Hematopoietic multipotent progenitor cell treated with erythropoietin and hydrocortisone succinate and interleukin-3 and kit ligand, for 8 days (in vitro differentiated cells): ENCODE results near the gene CLK2.
"Not testable (repeated sequence)": the region's sequence is repeated elsewhere in the genome, so short reads cannot be mapped to it uniquely, and the experiment has no call there.

Source experiments
- DNase-seq: peaks from one replicate; pipeline ENCODE4 v3.0.0-alpha.2; 2015

Gene CLK2

DNA sequence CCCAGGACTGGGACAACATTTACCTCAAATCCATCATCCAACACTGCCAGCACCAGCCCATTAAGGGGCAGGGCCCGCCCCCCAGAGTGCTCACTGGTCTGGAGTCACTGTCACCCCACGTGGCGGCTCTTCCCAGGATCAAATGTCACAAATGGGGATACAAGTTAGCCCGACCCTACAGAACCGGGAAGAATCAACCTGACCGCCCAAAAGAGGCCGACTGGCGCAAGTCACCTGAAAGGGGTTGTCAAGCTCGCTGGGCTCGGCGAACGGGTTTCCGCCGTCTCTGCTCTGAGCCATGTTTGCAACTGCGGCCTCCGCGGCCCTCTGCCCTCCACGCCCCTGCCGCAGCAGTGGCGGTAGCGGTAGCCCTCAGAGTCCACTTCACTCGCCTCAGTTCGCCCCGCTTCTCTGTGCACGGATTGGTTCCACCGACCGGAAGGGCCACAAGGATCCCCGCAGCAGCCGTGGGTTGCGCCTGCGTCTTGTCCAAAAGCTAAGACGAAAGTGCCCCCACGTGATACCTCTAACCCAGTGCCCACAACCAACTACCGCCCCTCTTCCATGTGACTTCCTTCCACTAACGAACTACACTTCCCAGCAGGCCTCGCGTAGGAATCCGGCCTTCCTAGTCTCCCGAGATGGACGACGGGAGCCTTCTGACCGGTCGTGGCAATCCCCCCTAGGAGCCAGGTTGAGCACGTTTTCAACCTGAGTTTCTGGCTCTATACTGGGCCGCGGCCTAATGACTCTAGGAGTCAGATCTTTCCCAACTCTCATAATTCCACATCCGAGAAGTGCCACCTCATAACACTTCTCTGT lies 11.2 kb downstream of the CLK2 start, which contains the start of gene SCAMP3:
Gene SCAMP3 (minus strand): TSS at position 509 of the 822 bp plus-strand sequence. CDS start 209 bp downstream, at position 300.
- peak; percentile 98 for DNase-seq

DNA sequence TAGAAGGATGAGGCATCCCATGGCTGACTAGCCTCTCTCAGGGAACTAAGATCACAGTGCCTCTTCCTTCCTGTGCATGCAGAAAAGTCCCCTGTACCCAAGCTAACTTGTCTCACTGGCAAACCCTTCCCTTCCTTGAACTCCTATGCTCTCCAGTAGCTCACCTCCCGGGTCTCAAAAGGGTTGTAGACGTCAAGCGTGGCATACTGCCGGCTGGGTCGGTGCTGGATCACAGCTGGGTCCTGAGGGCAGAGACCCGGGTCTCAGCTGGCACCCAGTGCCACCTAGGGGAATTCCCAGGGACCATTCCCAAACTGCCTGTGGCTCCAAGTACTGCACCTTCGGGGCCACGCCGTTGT lies 11.8 kb downstream of the CLK2 start:
- no peak for DNase-seq

DNA sequence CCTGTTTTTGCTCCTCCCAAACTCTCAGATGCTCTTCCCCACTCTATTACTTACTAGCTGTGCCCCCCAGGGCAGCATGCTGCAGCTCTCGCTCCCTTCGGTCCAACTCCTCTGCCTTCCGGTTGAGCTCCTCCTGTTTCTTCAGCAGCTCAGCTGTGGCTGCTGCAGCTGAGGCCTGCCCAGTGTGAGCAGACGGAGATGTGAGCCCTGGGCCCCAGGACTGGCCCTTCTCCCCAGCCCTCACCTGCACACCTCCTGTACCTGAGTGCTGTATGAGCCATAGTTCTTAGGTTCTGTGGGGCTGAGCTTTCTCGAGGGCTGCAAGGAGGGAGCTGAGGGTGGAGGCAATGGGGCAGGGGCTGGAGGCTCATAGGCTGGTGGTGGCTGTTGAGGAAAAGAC lies 13.0 kb downstream of the CLK2 start:
- no peak for DNase-seq

DNA sequence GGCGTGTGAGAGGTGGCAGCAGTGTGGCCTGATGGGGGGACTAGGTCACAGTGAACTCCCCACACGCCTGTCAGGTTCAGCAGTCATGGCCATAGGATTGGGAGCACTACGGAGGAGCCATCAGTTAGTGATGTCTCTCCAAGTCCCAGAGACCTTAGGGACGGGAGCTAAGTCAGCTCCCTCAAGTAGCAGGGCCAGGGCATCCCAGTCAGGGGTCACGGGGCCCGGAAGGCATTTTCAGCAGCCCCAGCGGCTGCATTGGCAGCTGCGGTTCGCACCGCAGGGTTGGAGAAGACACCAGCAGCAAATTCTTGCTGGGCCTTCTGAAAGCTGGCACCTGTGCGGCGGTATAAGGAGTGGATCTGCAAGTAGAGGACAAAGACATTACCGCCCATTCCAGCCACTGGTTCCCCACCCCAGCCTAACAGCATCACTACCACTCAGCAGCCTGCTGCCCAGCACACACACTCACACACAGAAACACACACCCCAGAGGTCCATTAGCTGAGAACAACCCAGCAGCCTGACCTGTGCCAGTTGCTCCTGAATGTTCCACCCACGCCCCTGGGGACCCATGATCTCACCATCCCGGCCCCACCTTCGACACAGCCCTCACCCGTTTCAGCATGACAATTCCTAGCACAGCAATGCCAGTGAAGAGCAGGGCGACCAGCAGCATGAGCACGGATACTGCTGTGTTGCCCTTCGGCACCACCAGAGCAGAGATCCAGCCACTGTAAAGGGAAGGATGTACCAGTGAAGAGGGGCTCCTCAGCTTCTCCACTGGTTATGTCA lies 17.0 kb downstream of the CLK2 start:
- DNase-seq: no peak

DNA sequence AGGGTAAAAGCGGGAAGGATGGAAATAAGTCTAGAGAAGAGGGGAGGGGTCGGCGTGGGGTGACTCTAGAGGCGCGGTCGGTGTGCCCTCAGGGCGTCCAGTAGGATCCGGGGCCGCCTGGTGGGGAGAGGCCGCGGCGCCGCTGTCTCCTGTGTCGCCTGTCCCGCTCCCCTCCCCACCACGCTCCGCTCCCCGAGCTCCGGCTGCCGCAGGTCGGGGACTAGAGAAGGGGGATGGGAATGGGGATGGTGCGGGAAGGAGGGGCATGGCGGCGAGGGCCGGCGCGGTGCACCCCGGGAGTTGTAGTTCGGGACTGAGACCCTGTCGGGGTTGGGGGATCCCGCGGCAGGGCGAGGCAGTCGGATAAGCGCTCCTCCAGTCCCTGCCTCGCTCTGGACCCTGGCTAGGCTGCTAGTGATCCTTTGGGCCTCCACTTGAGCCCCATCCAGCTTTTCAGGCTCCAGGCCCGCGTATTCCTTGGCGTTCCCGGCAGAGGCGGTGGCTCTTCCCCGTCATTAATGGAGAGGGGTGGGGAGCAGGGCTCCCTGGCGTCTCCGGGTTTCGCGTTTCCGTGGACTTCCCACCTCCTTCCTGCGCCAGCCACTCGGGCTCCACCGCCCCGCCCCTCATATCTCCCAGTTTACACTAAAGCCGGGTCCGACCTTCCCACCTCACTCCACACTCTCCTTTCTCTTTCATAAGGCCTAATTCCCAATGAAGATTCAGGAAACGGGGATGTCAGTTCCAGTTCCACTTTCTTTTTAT lies 17.9 kb downstream of the CLK2 start, which contains the start of gene ENTREP3:
Gene ENTREP3 (minus strand): TSS at position 241 of the 765 bp plus-strand sequence. CDS start 606 bp downstream, outside the sequence.
- DNase-seq: peak; percentile 71

DNA sequence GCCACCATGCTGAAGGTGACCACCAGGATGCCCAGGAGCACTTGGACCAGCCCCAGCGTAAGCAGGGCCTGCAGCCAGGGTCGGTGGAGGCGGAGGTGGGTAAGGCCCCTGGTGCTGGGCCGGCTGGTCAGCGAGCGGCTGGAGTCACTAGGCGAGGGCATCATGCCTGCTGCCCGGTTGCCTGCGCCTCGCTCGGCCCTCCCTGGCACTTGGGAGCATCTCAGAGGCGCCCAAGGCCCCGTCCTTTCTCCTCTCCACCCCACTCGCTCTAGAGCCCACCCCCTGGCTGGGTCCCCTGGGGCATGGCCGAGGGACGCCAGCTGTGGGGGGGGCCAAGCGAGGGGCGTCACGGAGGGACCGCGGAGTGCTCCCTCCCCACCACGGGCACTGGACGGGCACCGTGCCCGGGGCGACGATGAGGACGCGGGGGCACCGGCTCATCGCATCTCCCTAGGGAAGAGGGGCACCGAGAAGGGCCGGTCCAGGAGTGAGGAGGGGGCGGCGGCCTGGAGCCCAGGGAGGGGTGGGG lies 18.5 kb downstream of the CLK2 start:
- DNase-seq: no peak

DNA sequence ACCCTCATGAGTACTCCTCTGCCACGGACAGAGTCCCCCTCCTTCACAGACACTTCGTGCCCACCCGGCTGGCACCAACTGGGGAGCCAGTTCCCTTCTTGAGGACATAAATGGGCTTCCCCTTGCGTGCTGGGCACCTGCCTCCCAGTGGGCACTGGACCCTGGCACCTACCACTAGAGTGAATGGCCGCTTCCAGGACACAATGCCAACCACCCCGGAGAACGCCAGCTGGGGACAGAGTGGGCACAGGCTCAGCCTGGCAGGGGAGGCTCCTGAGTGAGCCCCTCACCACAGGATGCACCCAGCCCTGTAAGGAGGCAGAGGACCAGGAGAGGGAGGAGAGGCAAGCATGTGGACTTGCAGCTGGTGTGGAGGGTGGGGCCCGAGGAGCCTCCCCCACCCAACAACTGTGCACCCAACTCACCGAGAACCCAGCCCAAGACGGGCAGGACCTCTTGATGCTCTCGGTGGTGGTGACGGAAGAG lies 19.0 kb downstream of the CLK2 start:
- no peak for DNase-seq

DNA sequence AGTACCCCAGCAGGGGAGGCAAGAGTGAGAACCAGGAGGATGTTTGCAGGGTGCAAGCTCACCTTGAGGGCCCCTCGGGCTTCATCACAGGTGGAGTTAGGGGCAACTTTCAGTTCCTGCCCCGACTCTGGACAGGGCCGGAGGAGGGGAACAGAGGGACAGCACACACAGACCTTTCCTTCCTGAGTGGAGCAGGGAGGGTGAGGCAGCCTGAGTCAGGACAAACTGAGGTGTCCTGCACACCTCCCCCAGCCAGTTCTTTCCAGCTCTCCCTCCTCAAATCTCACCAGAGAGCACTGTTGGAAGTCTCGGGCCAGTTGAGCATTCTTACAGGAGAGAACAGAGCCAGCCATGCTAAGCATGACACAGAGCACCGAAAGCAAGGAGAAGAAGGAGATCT lies 19.5 kb downstream of the CLK2 start:
- no peak for DNase-seq

DNA sequence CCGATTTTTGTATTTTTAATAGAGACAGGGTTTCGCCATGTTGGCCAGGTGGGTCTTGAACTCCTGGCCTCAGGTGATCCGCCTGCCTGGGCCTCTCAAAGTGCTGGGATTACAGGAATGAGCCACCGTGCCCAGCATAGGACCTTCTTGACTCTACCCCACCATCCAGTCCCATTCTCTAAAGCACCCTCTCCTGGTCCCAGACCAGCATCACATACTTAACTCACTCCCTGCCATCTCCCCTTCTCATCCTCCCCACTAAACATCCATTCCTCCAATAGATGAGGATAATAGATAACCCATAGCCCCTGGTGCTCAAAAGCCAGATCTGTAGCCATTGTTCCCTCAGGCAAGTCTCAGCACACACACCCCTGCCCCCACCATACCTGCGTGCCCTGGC lies 20.1 kb downstream of the CLK2 start:
- no peak for DNase-seq

DNA sequence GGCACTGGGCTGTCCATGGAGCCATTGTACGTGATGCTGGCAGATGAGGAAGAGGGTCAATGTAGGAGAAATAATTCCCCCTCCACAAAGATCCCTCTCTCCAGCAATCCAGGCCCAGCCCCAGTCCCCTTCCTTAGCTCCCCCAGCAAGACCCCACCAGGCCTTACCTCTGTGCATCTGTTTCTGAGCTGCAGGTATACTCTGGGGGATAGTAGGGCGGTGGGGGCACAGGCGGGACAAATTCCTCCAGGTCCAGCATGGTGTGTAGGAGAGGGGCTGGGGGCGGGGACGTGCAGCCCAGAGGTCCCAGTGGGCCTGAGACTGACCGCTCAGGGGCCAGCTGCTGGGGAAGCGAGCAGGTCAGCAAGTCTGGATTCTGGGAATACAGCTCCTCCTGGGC lies 21.7 kb downstream of the CLK2 start:
- no peak for DNase-seq

DNA sequence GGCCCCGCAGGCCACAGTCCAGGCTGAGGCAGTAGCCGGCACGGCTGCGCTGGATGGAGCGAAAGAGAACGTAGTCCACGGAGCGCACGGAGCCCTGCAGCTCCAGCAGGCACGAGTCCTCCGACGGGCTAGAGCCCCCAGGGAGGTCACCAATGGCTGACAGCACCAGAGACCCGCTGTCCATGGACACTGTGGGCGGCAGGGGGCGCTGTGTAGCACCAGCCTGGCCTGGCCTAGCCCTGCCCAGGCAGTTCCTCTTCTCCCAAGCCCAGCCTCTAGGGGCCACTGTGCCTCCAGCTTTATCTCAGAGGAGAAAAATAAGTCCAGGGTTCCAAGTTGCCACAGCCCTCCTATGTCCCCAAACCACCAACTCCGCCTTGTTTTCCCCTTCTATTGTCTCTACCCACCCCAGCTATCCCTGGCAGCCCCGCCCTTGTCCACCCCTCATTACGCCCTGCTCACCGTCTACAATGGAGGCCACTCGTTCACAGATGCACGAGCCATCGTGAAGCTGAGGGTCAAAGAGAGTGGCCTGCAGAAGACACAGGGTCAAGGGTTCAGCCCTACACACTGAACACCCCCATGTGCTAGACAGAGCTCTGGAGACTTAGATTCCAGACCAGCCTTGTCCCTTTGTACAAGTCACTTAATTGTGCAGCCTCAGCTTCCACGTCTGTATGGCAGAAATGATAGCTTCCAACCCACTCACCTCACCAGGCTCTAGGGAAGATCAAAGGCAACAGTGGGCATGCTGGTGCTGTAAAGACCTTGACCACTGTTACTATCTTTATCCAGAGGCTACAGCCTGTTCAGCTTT lies 22.5 kb downstream of the CLK2 start:
- peak; percentile 97 for DNase-seq

DNA sequence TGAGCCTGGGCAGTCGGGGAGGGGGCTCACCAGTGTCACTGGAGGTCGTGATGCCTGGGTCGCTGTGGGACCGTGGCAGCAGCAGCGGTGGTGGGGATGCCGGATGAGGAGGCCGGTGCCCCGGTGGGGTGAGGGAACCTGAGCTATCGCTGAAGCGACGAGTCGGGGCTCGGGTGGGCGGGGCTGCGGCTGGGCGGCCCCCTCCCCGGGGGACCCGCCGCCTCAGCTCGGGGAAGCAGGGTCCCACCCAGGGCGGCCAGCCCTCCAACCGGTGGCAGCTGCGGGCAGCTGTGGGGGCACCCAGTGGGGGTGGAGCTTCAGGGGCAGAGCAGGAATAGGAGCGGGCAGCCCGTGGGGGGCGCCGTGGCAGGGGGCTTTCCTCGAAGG lies 23.1 kb downstream of the CLK2 start:
- no peak for DNase-seq

DNA sequence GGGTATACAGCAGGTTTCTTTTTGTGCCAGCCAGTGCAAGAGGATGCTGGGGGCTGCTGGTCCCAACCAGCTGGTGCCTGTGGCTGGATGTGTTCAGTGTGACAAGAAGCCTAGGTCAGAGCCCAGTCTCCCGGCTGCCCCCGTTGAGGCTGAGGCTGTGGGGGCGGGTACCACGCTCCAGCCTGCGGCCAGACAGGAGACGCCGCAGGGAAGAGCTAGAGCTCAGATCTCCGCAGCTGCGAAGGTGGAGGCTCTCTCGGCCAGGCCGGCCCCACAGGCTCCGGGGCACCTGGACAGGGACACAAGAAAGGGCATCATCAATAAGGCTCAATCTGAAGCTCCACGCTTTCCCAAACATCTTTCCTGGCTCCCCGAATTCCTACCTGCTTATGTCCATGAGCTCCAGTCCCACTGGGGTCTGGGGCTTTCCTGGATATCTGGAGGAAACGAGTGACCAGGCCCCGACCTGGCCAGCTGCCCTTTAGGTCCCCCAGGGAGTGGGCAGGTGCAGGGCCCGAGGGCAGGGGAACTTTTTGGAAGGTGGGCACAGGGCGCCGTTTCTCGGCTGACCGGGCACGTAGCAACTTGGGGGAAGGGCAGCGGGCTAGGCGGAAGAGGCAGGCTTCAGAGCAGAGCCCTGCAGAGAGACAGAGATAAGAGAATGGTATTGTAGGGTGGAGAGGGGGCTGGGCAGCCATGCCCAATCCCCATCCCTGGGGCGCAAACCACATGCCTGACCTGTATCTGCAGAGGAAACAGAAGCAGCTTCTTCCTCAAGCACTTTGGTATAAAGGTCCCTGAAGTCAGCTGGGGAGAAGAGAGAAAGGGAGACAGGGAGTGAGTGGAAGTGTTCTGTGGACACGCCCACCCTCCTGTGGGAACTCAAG lies 25.4 kb downstream of the CLK2 start:
- peak; percentile 90 for DNase-seq

DNA sequence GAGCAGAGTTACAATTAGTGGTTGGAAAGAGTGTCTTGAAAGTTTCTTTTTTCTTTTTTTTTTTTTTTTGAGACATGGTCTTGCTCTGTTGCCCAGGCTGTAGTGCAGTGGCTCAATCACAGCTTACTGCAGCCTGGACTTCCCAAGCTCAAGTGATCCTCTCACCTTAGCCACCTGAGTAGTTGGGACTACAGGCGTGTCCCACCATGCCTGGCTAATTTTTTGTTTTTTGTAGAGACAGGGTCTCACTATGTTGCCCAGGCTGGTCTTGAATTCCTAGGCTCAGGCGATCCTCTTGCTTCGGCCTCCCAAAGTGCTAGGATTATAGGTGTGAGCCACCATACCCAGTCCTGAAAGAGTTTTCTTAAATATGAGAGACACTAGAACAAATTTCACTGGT lies 26.5 kb downstream of the CLK2 start:
- DNase-seq: not testable (repeated sequence)

DNA sequence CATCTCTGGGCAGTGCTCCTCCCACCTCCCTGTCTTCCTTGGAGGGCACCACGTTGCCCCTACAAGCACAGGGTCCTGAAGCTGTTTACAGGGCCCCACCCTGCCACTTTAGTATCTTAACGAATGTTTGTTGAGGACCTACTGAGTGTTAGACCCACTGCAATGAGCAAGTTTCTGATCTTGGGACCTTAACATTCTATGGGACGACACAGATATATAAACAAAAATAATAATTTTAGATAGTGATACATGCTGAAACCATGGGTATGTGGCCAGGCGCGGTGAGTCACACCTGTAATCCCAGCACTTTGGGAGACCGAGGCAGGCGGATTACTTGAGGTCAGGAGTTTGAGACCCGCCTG lies 28.2 kb downstream of the CLK2 start:
- DNase-seq: no peak

DNA sequence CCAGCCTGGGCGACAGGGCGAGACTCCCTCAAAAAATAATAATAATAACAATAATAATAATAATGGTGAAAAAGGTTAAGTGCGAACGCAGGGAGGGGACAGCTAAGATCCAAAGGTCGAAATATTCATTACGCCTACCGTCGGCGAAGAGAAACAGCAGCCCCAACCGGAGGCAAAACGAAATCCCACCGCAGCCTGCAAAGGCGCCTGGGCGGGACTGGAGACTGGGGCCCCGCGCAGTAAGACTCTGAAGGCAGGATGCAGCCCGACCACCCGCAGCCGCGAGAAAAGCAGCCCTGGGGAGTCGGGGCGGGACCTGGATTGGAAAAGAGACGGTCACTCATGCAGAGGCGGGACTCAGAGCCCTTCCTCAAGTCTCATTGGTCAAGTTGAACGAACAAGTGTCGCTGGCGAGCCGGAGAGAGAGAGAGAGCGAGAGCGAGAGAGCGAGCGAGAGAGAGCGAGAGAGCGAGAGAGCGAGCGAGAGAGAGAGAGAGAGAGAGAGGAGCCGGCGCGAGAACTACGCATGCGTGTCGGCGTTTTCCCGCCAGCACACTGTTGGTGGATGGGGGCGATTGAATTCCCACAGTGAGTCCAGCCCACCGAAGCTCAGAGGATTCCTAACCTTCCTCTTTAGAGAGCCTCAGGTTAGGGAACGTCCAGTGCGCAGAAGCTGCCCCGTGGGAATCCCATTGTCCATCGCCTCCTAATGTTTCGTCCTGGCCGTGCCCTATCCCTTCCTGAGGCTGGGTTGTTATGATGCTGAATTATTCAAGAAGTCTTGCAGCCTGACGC lies 28.7 kb downstream of the CLK2 start:
- DNase-seq: peak; percentile 100

DNA sequence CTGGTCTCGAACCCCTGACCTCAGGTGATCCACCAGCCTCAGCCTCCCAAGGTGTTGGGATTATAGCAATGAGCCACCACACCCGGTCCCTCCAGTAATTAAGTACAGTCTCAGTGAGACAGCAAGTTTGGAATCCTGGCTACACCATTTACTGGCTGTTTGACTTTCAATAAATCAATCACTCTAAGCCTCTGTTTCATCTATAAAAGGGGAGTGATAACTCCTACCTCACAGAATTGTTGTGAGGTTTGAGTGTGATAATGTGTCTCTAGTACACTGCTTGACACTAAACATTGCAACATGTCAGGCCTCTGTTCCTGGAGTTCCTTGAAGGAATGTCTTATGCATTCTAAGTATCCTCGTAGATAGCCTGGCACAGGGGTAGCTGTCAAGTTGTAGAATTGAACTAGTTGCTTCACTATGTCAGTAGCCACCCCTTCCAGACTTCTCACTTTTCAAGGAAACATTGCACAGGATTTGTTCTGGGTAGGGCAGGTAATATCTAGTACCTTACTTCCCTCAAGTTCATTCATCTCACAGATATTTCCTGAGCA lies 30.4 kb downstream of the CLK2 start:
- DNase-seq: no peak

DNA sequence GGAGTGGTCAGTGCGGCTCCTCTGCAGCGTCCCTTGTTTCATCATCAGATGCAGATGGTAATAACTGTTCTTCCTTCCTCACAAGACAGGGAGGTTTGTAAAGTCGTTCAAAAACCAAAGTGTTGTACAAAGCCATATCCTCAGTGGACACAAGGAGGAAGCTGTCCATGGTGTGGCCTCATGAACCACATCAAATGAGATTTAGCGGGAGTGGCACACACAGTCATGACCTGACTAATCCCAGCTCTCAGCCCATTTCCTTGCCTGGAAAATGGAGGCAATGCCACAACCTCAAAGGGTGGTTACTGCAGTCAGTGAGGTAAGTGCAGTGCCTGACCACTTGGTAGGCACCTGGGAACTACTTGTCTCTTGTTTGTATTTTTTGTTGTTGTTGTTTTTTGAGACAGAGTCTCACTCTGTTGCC lies 31.5 kb downstream of the CLK2 start:
- DNase-seq: peak; percentile 51

DNA sequence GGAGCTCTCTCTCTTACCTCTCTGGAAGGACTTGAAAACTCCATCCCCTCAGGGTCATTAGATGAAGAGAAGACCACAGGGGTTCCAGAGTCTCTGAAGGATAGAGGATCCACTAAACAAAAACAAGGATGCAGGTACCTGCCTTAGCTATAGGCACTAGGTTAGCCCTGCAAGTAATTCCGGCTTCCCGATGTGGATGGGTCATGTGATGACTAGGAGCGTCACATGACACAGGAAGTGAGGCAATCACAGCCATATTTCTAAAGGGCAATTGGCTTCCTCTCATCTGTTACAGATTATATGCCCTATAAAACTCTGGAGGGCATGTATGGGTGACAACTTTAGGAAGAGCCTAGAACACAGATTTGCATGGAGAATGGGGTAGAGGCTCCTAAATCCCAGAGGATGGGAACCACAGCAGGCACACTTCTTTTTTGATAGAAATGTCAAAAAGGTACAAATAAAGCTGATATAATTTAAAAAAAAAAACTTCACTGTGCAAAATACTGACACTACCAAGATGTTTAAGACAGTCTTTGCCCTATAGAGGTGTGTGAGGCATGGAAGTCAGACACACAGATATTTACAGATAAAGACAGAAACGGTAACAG lies 32.1 kb downstream of the CLK2 start:
- DNase-seq: peak; percentile 90
